Measurements from ENCODE around the gene MYH2. TPM values are rescaled to one million over a fixed set of nuclear protein-coding genes. Genes with fewer than 3 reads are reported as not detected.

The MYH2 gene
- total RNA-seq, 1 donor from 2014 or later = not detected

DNA sequence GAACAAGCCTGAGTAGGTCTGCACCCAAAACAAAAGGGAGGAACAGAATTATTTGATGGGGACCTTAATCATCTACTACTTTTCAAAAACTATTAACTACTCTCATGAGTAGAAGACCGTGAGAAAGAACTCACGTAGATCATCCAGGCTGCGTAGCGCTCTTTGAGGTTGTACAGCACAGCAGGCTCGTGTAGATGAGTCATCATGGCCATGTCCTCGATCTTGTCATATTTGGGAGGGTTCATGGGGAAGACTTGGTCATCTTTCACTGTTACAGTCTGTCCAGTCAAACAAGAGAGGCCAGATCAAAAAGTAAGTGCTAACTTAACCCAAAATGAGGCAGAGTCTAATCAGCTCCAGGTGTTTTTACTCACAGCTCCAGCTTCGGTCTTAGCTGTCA lies 33.4 kb downstream of the MYH2 start:
- no peak for DNase-seq (ENCODE audit: low read depth)
- H3K4me3 ChIP-seq (ENCODE audit: low read depth, low read length) = no peak overlapping the region
- TF ChIP-seq, protein P1, sequence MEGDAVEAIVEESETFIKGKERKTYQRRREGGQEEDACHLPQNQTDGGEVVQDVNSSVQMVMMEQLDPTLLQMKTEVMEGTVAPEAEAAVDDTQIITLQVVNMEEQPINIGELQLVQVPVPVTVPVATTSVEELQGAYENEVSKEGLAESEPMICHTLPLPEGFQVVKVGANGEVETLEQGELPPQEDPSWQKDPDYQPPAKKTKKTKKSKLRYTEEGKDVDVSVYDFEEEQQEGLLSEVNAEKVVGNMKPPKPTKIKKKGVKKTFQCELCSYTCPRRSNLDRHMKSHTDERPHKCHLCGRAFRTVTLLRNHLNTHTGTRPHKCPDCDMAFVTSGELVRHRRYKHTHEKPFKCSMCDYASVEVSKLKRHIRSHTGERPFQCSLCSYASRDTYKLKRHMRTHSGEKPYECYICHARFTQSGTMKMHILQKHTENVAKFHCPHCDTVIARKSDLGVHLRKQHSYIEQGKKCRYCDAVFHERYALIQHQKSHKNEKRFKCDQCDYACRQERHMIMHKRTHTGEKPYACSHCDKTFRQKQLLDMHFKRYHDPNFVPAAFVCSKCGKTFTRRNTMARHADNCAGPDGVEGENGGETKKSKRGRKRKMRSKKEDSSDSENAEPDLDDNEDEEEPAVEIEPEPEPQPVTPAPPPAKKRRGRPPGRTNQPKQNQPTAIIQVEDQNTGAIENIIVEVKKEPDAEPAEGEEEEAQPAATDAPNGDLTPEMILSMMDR (conservative IDR thresholded peaks at IDR 0.05; ENCODE audit: low read depth, low read length) = no peak

GRCh38 chr17:10513299-10514067 lies 36.0 kb downstream of the MYH2 start:
- no peak overlapping the region for H3K4me3 ChIP-seq (ENCODE audit: low read depth, low read length)
- TF ChIP-seq, protein P1 (conservative IDR thresholded peaks at IDR 0.05; ENCODE audit: low read depth, low read length) = no peak
- DNase-seq (ENCODE audit: low read depth) = no peak

GRCh38 chr17:10512856-10513255 lies 36.6 kb downstream of the MYH2 start:
- TF ChIP-seq, protein P1 (conservative IDR thresholded peaks at IDR 0.05; ENCODE audit: low read depth, low read length) = no peak
- no peak overlapping the region for H3K4me3 ChIP-seq (ENCODE audit: low read depth, low read length)
- no peak for DNase-seq (ENCODE audit: low read depth)

DNA sequence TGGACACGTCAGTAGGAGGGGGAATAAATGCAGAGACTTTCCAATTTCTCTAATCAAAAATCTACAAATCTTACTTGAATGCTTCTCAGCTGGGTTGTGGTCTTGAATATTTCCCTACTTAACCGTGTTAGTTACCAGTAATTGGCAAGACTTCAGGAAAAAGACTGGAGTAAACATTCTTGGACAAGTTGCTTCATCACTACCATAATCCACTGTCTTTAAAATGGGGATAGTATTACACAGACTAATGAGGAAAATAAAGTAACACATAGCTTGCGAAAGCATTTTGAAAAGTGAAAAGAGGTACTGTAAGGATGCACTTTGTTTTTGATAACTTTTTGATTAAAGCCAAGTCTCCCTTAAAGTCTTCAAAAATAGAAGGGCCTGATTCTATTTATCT lies 49.5 kb downstream of the MYH2 start:
- DNase-seq (ENCODE audit: low read depth) = no peak
- H3K4me3 ChIP-seq (ENCODE audit: low read depth, low read length) = no peak overlapping the region
- TF ChIP-seq, protein P1 (conservative IDR thresholded peaks at IDR 0.05; ENCODE audit: low read depth, low read length) = no peak

- no peak for DNase-seq (ENCODE audit: low read depth)
- TF ChIP-seq, protein P1 (conservative IDR thresholded peaks at IDR 0.05; ENCODE audit: low read depth, low read length) = no peak
- H3K4me3 ChIP-seq (ENCODE audit: low read depth, low read length) = no peak overlapping the region
Observed at GRCh38 chr17:10492004-10492403, 57.5 kb downstream of the MYH2 start.

GRCh38 chr17:10482252-10482651 lies 67.2 kb downstream of the MYH2 start:
- DNase-seq (ENCODE audit: low read depth) = no peak
- TF ChIP-seq, protein P1 (conservative IDR thresholded peaks at IDR 0.05; ENCODE audit: low read depth, low read length) = no peak
- no peak overlapping the region for H3K4me3 ChIP-seq (ENCODE audit: low read depth, low read length)

DNA sequence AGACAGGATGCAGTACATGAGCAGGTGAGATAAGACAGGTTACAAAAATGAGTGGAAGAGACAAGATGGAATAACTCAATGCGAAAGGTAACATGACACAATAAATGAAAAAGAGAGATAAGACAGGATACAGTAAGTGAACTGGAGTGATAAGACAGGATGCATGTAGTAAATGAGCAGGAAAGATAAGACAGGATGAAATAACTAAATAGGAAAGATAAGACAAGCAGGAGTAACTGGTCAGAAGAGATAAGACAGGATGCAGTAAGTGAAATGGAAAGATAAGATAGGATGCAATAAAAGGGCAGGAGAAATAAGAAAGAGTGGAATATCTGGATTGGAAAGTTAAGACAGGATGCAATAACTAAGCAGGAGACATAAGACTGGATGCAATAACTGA lies 71.8 kb downstream of the MYH2 start:
- no peak overlapping the region for H3K4me3 ChIP-seq (ENCODE audit: low read depth, low read length)
- DNase-seq (ENCODE audit: low read depth) = no peak
- TF ChIP-seq, protein P1 (conservative IDR thresholded peaks at IDR 0.05; ENCODE audit: low read depth, low read length) = no peak

Data from epithelial cell of proximal tubule (primary cell).